ENCODE measurements around the gene CCDC192.

The CCDC192 gene

GRCh38 chr5:127960270-127960691, 257.1 kb downstream of the CCDC192 start:
- Histone ChIP-seq H3K9me2 (replicated peaks; ENCODE audit: insufficient read depth, low read length) (no peaks in the 10 kb centered on the region), H3K27me3 (ENCODE audit: low read length) (no peaks in the 10 kb centered on the region), H4K20me1 (ENCODE audit: low read depth, low read length) (no peaks in the 10 kb centered on the region), H3K27ac (ENCODE audit: low read depth, low read length) (no peak overlapping the region), H2AFZ (ENCODE audit: low read depth, low read length, severe bottlenecking) (no peak overlapping the region), H3K9me3 (ENCODE audit: insufficient read depth, low read length) (no peaks in the 10 kb centered on the region), H3K79me2 (ENCODE audit: insufficient read depth, low read length) (no peaks in the 10 kb centered on the region), H3K4me3 (ENCODE audit: insufficient read depth, low read length, poor library complexity, severe bottlenecking) (no peak overlapping the region), H3K4me2 (ENCODE audit: low read depth, low read length, poor library complexity, severe bottlenecking) (no peak overlapping the region), H3K36me3 (ENCODE audit: low read length) (0 out of 2 replicates have a peak, but pooled peaks cover 6% of the 10 kb centered on the region), H3F3A (ENCODE audit: insufficient read depth) (no peaks in the 10 kb centered on the region), H3K9ac (ENCODE audit: low read length) (no peak overlapping the region)
- no peak for TF ChIP-seq EZH2phosphoT487 (conservative IDR thresholded peaks at IDR 0.05; ENCODE audit: low read length)

GRCh38 chr5:127961006-127961762, 258.0 kb downstream of the CCDC192 start:
- no peak for TF ChIP-seq EZH2phosphoT487 (conservative IDR thresholded peaks at IDR 0.05; ENCODE audit: low read length)
- no peak for TF ChIP-seq CTCF (IDR thresholded peaks at IDR 0.05; ENCODE audit: insufficient read depth, low read length, poor library complexity, severe bottlenecking)
- Histone ChIP-seq H3F3A (ENCODE audit: insufficient read depth) (no peaks in the 10 kb centered on the region), H3K27me3 (ENCODE audit: low read length) (no peaks in the 10 kb centered on the region), H3K9ac (ENCODE audit: low read length) (no peak overlapping the region), H3K36me3 (ENCODE audit: low read length) (0 out of 2 replicates have a peak, but pooled peaks cover 11% of the 10 kb centered on the region), H3K4me2 (ENCODE audit: low read depth, low read length, poor library complexity, severe bottlenecking) (no peak overlapping the region), H3K9me3 (ENCODE audit: insufficient read depth, low read length) (no peaks in the 10 kb centered on the region), H3K4me3 (ENCODE audit: insufficient read depth, low read length, poor library complexity, severe bottlenecking) (no peak overlapping the region), H3K79me2 (ENCODE audit: insufficient read depth, low read length) (no peaks in the 10 kb centered on the region), H3K27ac (ENCODE audit: low read depth, low read length) (no peak overlapping the region), H3K9me2 (replicated peaks; ENCODE audit: insufficient read depth, low read length) (no peaks in the 10 kb centered on the region), H4K20me1 (ENCODE audit: low read depth, low read length) (no peaks in the 10 kb centered on the region), H2AFZ (ENCODE audit: low read depth, low read length, severe bottlenecking) (no peak overlapping the region)

GRCh38 chr5:127961763-127962145, 258.6 kb downstream of the CCDC192 start:
- Histone ChIP-seq H3K9ac (ENCODE audit: low read length) (no peak overlapping the region), H3K36me3 (ENCODE audit: low read length) (0 out of 2 replicates have a peak, but pooled peaks cover 11% of the 10 kb centered on the region), H3K9me2 (replicated peaks; ENCODE audit: insufficient read depth, low read length) (no peaks in the 10 kb centered on the region), H3F3A (ENCODE audit: insufficient read depth) (no peaks in the 10 kb centered on the region), H2AFZ (ENCODE audit: low read depth, low read length, severe bottlenecking) (no peak overlapping the region), H3K27me3 (ENCODE audit: low read length) (no peaks in the 10 kb centered on the region), H3K9me3 (ENCODE audit: insufficient read depth, low read length) (no peaks in the 10 kb centered on the region), H3K4me3 (ENCODE audit: insufficient read depth, low read length, poor library complexity, severe bottlenecking) (no peak overlapping the region), H3K4me2 (ENCODE audit: low read depth, low read length, poor library complexity, severe bottlenecking) (no peak overlapping the region), H3K79me2 (ENCODE audit: insufficient read depth, low read length) (no peaks in the 10 kb centered on the region), H3K27ac (ENCODE audit: low read depth, low read length) (no peak overlapping the region), H4K20me1 (ENCODE audit: low read depth, low read length) (no peaks in the 10 kb centered on the region)
- TF ChIP-seq EZH2phosphoT487 (conservative IDR thresholded peaks at IDR 0.05; ENCODE audit: low read length) (no peak), CTCF (IDR thresholded peaks at IDR 0.05; ENCODE audit: insufficient read depth, low read length, poor library complexity, severe bottlenecking) (no peak)

GRCh38 chr5:127962491-127962890, 259.3 kb downstream of the CCDC192 start:
- Histone ChIP-seq H2AFZ (ENCODE audit: low read depth, low read length, severe bottlenecking) (no peak overlapping the region), H3K9me3 (ENCODE audit: insufficient read depth, low read length) (no peaks in the 10 kb centered on the region), H3K4me3 (ENCODE audit: insufficient read depth, low read length, poor library complexity, severe bottlenecking) (no peak overlapping the region), H3F3A (ENCODE audit: insufficient read depth) (no peaks in the 10 kb centered on the region), H3K9ac (ENCODE audit: low read length) (no peak overlapping the region), H3K27me3 (ENCODE audit: low read length) (no peaks in the 10 kb centered on the region), H3K27ac (ENCODE audit: low read depth, low read length) (no peak overlapping the region), H3K36me3 (ENCODE audit: low read length) (0 out of 2 replicates have a peak, but pooled peaks cover 11% of the 10 kb centered on the region), H3K9me2 (replicated peaks; ENCODE audit: insufficient read depth, low read length) (no peaks in the 10 kb centered on the region), H3K4me2 (ENCODE audit: low read depth, low read length, poor library complexity, severe bottlenecking) (no peak overlapping the region), H4K20me1 (ENCODE audit: low read depth, low read length) (no peaks in the 10 kb centered on the region), H3K79me2 (ENCODE audit: insufficient read depth, low read length) (no peaks in the 10 kb centered on the region)
- TF ChIP-seq CTCF (IDR thresholded peaks at IDR 0.05; ENCODE audit: insufficient read depth, low read length, poor library complexity, severe bottlenecking) (no peak), EZH2phosphoT487 (conservative IDR thresholded peaks at IDR 0.05; ENCODE audit: low read length) (no peak)

Data from SU-DHL-6 (cell line).